ENCODE data around the gene PPP4R3B. TPM values are rescaled to one million over a fixed set of nuclear protein-coding genes. Genes with fewer than 3 reads are reported as not detected.

The PPP4R3B gene
- total RNA-seq, 1 donor from 2014 or later: 38.2 TPM

- Histone ChIP-seq H3K27ac (ENCODE audit: low read depth, low read length) (no peak overlapping the region), H2AFZ (ENCODE audit: low read depth, low read length) (no peak overlapping the region), H3K79me2 (ENCODE audit: insufficient read depth, low read length) (peaks cover 29% of the 10 kb centered on the region), H3K9ac (ENCODE audit: low read length) (no peak overlapping the region), H4K20me1 (ENCODE audit: insufficient read depth, low read length) (peaks cover 7% of the 10 kb centered on the region), H3K9me3 (ENCODE audit: insufficient read depth, low read depth, low read length) (no peaks in the 10 kb centered on the region), H3K4me3 (ENCODE audit: insufficient read depth, low read depth, low read length) (no peak overlapping the region), H3K27me3 (ENCODE audit: insufficient read depth, low read length) (no peaks in the 10 kb centered on the region), H3K36me3 (ENCODE audit: insufficient read depth, low read length) (peaks cover 7% of the 10 kb centered on the region), H3K4me2 (ENCODE audit: low read length) (no peak overlapping the region), H3K4me1 (ENCODE audit: insufficient read depth, low read length) (no peaks in the 10 kb centered on the region)
- Mint-ChIP-seq H3K27me3 (ENCODE audit: low read depth, unreplicated experiment) (no peaks in the 10 kb centered on the region), H3K4me3 (ENCODE audit: unreplicated experiment) (no peak overlapping the region), H3K36me3 (ENCODE audit: low read depth, unreplicated experiment) (no peaks in the 10 kb centered on the region), H3K4me1 (ENCODE audit: low read depth, unreplicated experiment) (peaks cover 2% of the 10 kb centered on the region), H3K27ac (ENCODE audit: unreplicated experiment) (no peak overlapping the region), H3K9me3 (ENCODE audit: unreplicated experiment) (no peaks in the 10 kb centered on the region)
- no peak for FAIRE-seq
- no peak for TF ChIP-seq EZH2 (IDR thresholded peaks at IDR 0.05; ENCODE audit: insufficient read depth, low read length)
- no peak for TF ChIP-seq CTCF (IDR thresholded peaks at IDR 0.05; ENCODE audit: insufficient read depth, low read depth, low read length)
- no peak for DNase-seq (ENCODE audit: low read depth)
Measured at GRCh38 chr2:55595536-55595935, 21.9 kb downstream of the PPP4R3B start.

- FAIRE-seq (peak; percentile 50), DNase-seq (ENCODE audit: low read depth) (peak; percentile 16)
- Histone ChIP-seq H4K20me1 (ENCODE audit: insufficient read depth, low read length) (peaks cover 7% of the 10 kb centered on the region), H3K4me3 (ENCODE audit: insufficient read depth, low read depth, low read length) (no peak overlapping the region), H3K4me1 (ENCODE audit: insufficient read depth, low read length) (no peaks in the 10 kb centered on the region), H3K79me2 (ENCODE audit: insufficient read depth, low read length) (peaks cover 18% of the 10 kb centered on the region), H3K4me2 (ENCODE audit: low read length) (no peak overlapping the region), H3K27me3 (ENCODE audit: insufficient read depth, low read length) (no peaks in the 10 kb centered on the region), H3K9me3 (ENCODE audit: insufficient read depth, low read depth, low read length) (no peaks in the 10 kb centered on the region), H3K27ac (ENCODE audit: low read depth, low read length) (no peak overlapping the region), H3K36me3 (ENCODE audit: insufficient read depth, low read length) (peaks cover 2% of the 10 kb centered on the region), H2AFZ (ENCODE audit: low read depth, low read length) (no peak overlapping the region), H3K9ac (ENCODE audit: low read length) (no peak overlapping the region)
- no peaks in the 10 kb centered on the region for H3K27me3 Mint-ChIP-seq (ENCODE audit: low read depth, unreplicated experiment)
- no peaks in the 10 kb centered on the region for H3K36me3 Mint-ChIP-seq (ENCODE audit: low read depth, unreplicated experiment)
- no peak overlapping the region for H3K27ac Mint-ChIP-seq (ENCODE audit: unreplicated experiment)
- no peak overlapping the region for H3K4me3 Mint-ChIP-seq (ENCODE audit: unreplicated experiment)
- no peaks in the 10 kb centered on the region for H3K9me3 Mint-ChIP-seq (ENCODE audit: unreplicated experiment)
- TF ChIP-seq CTCF (IDR thresholded peaks at IDR 0.05; ENCODE audit: insufficient read depth, low read depth, low read length) (no peak), EZH2 (IDR thresholded peaks at IDR 0.05; ENCODE audit: insufficient read depth, low read length) (no peak)
- H3K4me1 Mint-ChIP-seq (ENCODE audit: low read depth, unreplicated experiment): peaks cover 2% of the 10 kb centered on the region
Measured at GRCh38 chr2:55592130-55592529, 25.3 kb downstream of the PPP4R3B start.

- peaks cover 21% of the 10 kb centered on the region for H3K79me2 ChIP-seq (ENCODE audit: insufficient read depth, low read length)
- H3K4me1 Mint-ChIP-seq (ENCODE audit: low read depth, unreplicated experiment): peaks cover 2% of the 10 kb centered on the region
- no peaks in the 10 kb centered on the region for H3K27me3 Mint-ChIP-seq (ENCODE audit: low read depth, unreplicated experiment)
- no peaks in the 10 kb centered on the region for H3K4me1 ChIP-seq (ENCODE audit: insufficient read depth, low read length)
- H4K20me1 ChIP-seq (ENCODE audit: insufficient read depth, low read length): peaks cover 7% of the 10 kb centered on the region
- no peak overlapping the region for H2AFZ ChIP-seq (ENCODE audit: low read depth, low read length)
- H3K27ac ChIP-seq (ENCODE audit: low read depth, low read length): no peak overlapping the region
- H3K9me3 ChIP-seq (ENCODE audit: insufficient read depth, low read depth, low read length): no peaks in the 10 kb centered on the region
- no peaks in the 10 kb centered on the region for H3K27me3 ChIP-seq (ENCODE audit: insufficient read depth, low read length)
- H3K9me3 Mint-ChIP-seq (ENCODE audit: unreplicated experiment): no peaks in the 10 kb centered on the region
- H3K9ac ChIP-seq (ENCODE audit: low read length): no peak overlapping the region
- peaks cover 7% of the 10 kb centered on the region for H3K36me3 ChIP-seq (ENCODE audit: insufficient read depth, low read length)
- no peak overlapping the region for H3K4me2 ChIP-seq (ENCODE audit: low read length)
- peak; percentile 49 for DNase-seq (ENCODE audit: low read depth)
- TF ChIP-seq CTCF (IDR thresholded peaks at IDR 0.05; ENCODE audit: insufficient read depth, low read depth, low read length): no peak
- TF ChIP-seq EZH2 (IDR thresholded peaks at IDR 0.05; ENCODE audit: insufficient read depth, low read length): no peak
- H3K27ac Mint-ChIP-seq (ENCODE audit: unreplicated experiment): no peak overlapping the region
- no peaks in the 10 kb centered on the region for H3K36me3 Mint-ChIP-seq (ENCODE audit: low read depth, unreplicated experiment)
- no peak overlapping the region for H3K4me3 Mint-ChIP-seq (ENCODE audit: unreplicated experiment)
- FAIRE-seq: peak; percentile 39
- H3K4me3 ChIP-seq (ENCODE audit: insufficient read depth, low read depth, low read length): no peak overlapping the region
Measured at GRCh38 chr2:55590810-55591440, 26.5 kb downstream of the PPP4R3B start.

Measured in astrocyte (in vitro differentiated cells and primary cell).